ENCODE data around the gene RFX1.

GRCh38 chr19:13960863-13961784, 45.0 kb downstream of the RFX1 start:
- no peak for TF ChIP-seq REST (IDR thresholded peaks at IDR 0.05; ENCODE audit: insufficient read depth in 1 of 2, low read depth in 2 of 2, low read length in 2 of 2)
- TF ChIP-seq SIN3A (IDR thresholded peaks at IDR 0.05; ENCODE audit: borderline replicate concordance, insufficient read depth, low read length): no peak
- no peak for TF ChIP-seq POLR2AphosphoS5 (IDR thresholded peaks at IDR 0.05; ENCODE audit: low read depth, low read length)
- no peak for TF ChIP-seq TAF1 (IDR thresholded peaks at IDR 0.05; ENCODE audit: borderline replicate concordance, insufficient read depth, low read length)

Data from PFSK-1 (cell line).